NB4 (cell line): ENCODE measurements around the gene HLA-DPA1.

Experiments used
- CTCF ChIP-seq: IDR thresholded peaks from one replicate; pipeline ENCODE4 v1.5.1; 2012; ENCODE audit warnings: low read depth, low read length
- MAX ChIP-seq: IDR thresholded peaks from 2 replicates; pipeline ENCODE4 v1.6.1; 2011; ENCODE audit warnings: low read depth, low read length
- POLR2A ChIP-seq: IDR thresholded peaks from 2 replicates; pipeline ENCODE4 v1.6.1; 2011; ENCODE audit warnings: mild to moderate bottlenecking; ENCODE audit not compliant: insufficient read length; ENCODE audit errors: extremely low read depth

GRCh38 chr6:33113755-33114154 lies 40.3 kb upstream of the HLA-DPA1 start:
- TF ChIP-seq CTCF = no peak
- no peak for TF ChIP-seq POLR2A
- no peak for TF ChIP-seq MAX
